Measurements from ENCODE around the gene ATG4B. TPM values are rescaled to one million over a fixed set of nuclear protein-coding genes. Genes with fewer than 3 reads are reported as not detected.
A peak's percentile ranks its signal among the peaks of the same experiment; 100 is the strongest.

The ATG4B gene
- total and polyA plus RNA-seq, 10 donors: 31.1 to 114 (median 87.7) TPM

DNA sequence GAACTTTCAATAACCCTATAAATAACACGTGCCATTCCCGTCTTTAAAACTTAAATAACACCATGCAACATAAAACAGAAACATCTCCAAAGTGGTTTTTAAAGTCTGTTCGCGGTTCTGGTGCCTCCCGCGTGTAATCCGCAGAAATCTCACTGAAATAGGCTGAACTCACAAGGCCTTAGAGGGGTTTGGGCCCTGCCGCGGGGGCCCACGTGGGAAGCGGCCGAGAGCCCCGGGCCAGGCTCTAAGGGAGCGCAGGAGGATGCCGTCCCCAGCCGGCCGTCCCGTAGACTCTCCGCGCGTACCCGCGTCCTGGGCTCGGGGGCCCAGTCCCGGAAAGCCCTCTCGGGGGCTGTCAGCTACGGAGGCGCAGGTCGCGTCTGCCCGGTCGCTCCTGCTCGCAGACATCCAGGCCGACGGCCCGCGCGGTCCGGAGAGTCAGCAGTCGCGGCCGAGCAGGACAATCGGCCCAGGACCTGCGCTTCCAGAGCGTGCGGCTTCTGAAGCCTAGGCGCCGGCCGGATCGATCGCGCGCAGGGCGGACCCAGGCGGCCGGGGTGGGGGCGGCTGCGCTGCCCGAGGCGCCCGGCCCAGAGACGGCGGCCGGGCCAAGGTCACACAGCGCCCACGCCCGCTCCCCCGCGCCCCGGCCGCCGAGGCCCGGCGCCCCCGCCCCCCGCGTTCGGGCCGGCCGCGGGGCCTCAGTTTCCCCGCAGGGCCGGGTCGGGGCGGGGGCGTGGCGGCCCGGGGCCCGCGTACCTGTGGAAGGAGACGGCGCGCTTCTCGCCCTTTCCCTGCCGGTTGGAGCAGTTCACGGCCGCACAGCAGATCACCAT lies 1.1 kb upstream of the ATG4B start:
- TF ChIP-seq POLR2AphosphoS5 (IDR thresholded peaks at IDR 0.05): peak in 2 of 3 donors; percentile 35 to 57
- TF ChIP-seq, protein P1, sequence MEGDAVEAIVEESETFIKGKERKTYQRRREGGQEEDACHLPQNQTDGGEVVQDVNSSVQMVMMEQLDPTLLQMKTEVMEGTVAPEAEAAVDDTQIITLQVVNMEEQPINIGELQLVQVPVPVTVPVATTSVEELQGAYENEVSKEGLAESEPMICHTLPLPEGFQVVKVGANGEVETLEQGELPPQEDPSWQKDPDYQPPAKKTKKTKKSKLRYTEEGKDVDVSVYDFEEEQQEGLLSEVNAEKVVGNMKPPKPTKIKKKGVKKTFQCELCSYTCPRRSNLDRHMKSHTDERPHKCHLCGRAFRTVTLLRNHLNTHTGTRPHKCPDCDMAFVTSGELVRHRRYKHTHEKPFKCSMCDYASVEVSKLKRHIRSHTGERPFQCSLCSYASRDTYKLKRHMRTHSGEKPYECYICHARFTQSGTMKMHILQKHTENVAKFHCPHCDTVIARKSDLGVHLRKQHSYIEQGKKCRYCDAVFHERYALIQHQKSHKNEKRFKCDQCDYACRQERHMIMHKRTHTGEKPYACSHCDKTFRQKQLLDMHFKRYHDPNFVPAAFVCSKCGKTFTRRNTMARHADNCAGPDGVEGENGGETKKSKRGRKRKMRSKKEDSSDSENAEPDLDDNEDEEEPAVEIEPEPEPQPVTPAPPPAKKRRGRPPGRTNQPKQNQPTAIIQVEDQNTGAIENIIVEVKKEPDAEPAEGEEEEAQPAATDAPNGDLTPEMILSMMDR (IDR thresholded peaks at IDR 0.05 in 8 of 11, conservative IDR thresholded peaks at IDR 0.05 in 3 of 11): no peak
- intact Hi-C loops (cut with DNase I; ENCODE audit: low total_unique reads): no loop called here
- peak; percentile 90 for DNase-seq

DNA sequence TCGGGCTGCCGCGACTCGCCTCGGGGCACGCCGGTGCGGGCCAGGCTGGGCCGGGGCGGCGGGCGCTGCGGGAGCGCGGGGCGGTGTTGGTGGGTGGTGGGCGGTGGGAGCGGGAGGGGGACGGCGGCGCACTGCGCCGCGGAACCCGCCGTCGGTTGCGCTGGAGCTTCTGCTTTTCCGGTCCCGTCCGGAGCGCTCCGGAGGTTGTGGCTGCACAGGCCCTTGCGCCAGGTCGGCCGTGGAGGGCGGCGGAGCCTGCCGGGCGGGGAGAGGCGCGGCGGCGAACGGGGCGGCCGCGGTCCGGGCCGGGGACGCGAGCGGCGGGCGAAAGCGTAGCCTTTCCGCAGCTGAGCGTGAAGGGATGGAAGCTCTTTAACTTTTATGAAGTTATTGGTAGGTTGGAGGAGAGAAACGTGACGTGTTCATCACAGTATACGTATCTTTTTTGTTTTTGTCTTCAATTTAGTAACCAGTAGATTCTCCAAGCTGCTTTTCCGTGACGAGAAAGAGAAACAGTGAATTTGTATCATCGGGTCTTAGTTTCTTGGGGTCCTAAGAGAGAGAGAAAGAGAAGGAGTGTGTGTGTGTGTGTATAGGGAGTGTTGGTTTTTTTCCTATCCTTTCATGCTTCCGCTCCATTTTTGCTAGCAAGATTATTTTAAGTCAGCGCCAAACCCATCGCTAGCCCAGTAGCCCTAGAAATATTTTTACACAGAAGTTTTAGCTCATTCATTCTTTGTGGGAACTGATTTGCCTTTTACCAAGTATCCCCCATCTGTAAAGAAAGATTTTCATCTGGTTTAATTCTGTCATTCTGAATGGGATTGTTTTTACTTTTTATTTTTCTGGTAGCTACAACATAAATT lies 535 bp downstream of the ATG4B start:
- intact Hi-C loops (cut with DNase I; ENCODE audit: low total_unique reads): no loop called here
- no peak for DNase-seq
- Histone ChIP-seq H3K4me1 (peaks cover 23 to 73% (median 55%) of the 10 kb centered on the region in 6 donors), H3K4me3 (peak overlapping the region; percentile 82 to 100 (median 93)), H3K36me3 (peaks cover 0 to 26% (median 8%) of the 10 kb centered on the region in 6 donors), H3K27me3 (replicated peaks in 1 of 7) (no peaks in the 10 kb centered on the region), H3K9me3 (peaks cover 0 to 6% (median 0%) of the 10 kb centered on the region in 8 donors), H3K27ac (peak overlapping the region; percentile 99 to 100 (median 100))
- TF ChIP-seq POLR2A (IDR thresholded peaks at IDR 0.05) (no peak), POLR2AphosphoS5 (IDR thresholded peaks at IDR 0.05) (no peak)
- TF ChIP-seq, protein P1 (IDR thresholded peaks at IDR 0.05 in 8 of 11, conservative IDR thresholded peaks at IDR 0.05 in 3 of 11): no peak
- 0 to 2% (median 1%) methylated on average over 24 to 67 of the region's 67 CpGs for WGBS, 5 donors

More for the DNA sequence above, 1.1 kb upstream of the ATG4B start:
- Histone ChIP-seq H3K27ac (peak overlapping the region; percentile 99 to 100 (median 100)), H3K4me3 (peak overlapping the region; percentile 82 to 100 (median 93)), H3K27me3 (replicated peaks in 1 of 7) (no peaks in the 10 kb centered on the region), H3K9me3 (peaks cover 0 to 6% (median 0%) of the 10 kb centered on the region in 8 donors), H3K4me1 (peaks cover 19 to 58% (median 47%) of the 10 kb centered on the region in 6 donors), H3K36me3 (peaks cover 3 to 42% (median 22%) of the 10 kb centered on the region in 6 donors)
- 1% methylated on average over 15 to 97 of the region's 97 CpGs for WGBS, 5 donors

DNA sequence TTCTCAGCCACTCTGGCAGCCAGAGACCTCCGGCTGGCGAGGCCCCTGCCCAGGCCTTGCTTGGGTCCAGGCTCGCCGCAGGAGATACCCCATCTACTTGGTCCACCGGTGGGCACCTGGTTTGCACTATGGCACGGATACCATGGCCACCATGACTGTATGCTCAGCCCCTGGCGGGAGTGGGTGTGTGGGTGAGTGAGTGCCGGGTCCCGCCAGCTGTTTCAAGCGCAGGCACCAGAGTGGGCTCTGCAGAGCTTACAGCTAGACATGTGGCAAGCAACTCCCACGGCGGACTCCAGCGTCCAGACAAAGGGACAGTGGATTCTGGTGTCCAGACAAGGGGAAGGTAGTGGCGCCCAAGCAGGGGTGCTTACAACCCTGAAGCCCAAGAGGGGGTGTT lies 1.4 kb downstream of the ATG4B start:
- Histone ChIP-seq H3K4me1 (peaks cover 23 to 79% (median 55%) of the 10 kb centered on the region in 6 donors), H3K4me3 (peak overlapping the region in 5 of 8 donors; percentile 3 to 98 (median 91)), H3K27me3 (replicated peaks in 1 of 7) (no peaks in the 10 kb centered on the region), H3K27ac (no peak overlapping the region), H3K9me3 (peaks cover 0 to 6% (median 0%) of the 10 kb centered on the region in 8 donors), H3K36me3 (peaks cover 0 to 17% (median 0%) of the 10 kb centered on the region in 6 donors)
- WGBS, 5 donors: 93 to 98% (median 97%) methylated on average over 5 to 14 of the region's 14 CpGs
- peak; percentile 83 for DNase-seq
- intact Hi-C loops (cut with DNase I; ENCODE audit: low total_unique reads): no loop called here
- TF ChIP-seq POLR2AphosphoS5 (IDR thresholded peaks at IDR 0.05) (no peak), POLR2A (IDR thresholded peaks at IDR 0.05) (no peak)
- TF ChIP-seq, protein P1 (IDR thresholded peaks at IDR 0.05 in 8 of 11, conservative IDR thresholded peaks at IDR 0.05 in 3 of 11): no peak
